GM18502 (cell line): Measurements from ENCODE around the gene NCOA7.
A peak's percentile ranks its signal among the peaks of the same experiment; 100 is the strongest.
"Not testable (repeated sequence)": the region's sequence is repeated elsewhere in the genome, so short reads cannot be mapped to it uniquely, and the experiment has no call there.

Experiments used
- ATAC-seq: cut with Tn5 transposase; IDR thresholded peaks from one replicate; pipeline ENCODE4 v1.9.1; 2021; ENCODE audit warnings: mild to moderate bottlenecking; ENCODE audit not compliant: unreplicated experiment, poor library complexity

The NCOA7 gene

DNA sequence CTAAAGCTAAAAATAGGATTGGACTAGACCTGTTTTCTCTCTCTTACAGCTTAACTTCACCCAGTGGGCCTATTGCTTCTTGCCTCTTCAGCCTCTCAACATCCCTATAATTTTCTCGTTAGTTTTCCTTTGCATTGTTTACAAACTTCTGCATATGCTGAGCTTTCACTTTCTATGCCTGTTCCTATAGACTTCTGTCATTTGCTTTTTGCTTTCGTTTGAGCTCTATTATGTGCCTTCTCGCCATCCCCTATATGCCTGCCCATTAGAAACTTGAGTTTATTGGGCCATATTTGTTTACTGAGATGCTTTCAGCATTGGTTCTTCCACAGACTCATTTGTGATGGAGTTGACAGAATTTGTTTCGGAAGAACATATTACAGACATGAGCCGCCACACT, 40.9 kb downstream of the NCOA7 start:
- ATAC-seq: no peak

DNA sequence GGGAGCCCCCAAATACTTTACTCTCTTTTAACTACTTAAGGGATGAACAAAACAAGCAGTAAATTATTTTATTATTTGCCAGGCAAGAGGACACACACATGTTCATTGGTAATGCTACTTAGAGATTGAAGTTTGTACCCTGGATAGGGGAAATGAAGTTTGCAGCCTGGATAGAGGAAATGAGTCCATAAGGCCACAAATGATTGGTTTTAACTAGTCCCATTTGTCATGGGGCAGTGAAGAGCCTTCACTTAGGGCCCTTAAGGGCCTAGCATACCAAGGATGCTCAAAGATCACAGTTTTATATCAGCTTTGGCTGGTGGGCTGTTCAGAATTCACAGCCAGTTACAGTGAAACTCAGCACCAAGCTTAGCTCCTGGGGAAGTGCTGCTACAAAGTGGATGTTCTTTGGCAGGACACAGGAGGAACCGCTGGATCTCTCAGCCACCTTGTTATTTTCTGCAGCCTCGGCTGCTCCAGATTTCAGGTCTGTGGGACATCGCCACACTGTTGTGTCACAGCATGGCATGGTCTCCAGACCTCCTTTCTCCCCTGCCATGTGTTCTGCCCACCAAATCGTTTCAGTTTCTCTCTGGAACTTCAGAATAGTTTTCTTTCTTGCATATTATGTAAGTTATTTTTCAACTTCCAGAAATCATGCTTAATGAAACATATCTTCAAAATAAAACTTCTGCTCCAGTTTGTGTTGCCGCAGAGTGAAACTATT, 41.8 kb downstream of the NCOA7 start:
- ATAC-seq: no peak

DNA sequence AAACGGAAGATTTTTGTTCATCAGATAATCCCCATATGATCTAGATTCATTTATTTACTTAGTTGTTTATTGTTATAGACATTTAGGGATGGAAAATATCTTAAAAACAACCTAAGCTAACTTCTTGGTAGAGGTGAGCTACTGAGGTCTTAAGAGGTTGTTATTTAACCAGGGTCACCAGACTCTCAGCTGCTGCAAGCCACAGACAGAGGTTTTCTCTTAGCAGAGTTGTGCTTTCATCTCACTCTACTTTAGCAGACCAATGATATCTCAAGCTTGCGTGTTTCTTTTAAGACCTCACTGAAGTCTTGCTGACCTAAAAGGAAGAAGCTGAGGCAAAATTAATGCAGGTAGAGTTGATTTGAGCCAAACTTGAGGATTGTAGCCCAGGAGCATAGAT, 43.6 kb downstream of the NCOA7 start:
- ATAC-seq: peak; percentile 47

DNA sequence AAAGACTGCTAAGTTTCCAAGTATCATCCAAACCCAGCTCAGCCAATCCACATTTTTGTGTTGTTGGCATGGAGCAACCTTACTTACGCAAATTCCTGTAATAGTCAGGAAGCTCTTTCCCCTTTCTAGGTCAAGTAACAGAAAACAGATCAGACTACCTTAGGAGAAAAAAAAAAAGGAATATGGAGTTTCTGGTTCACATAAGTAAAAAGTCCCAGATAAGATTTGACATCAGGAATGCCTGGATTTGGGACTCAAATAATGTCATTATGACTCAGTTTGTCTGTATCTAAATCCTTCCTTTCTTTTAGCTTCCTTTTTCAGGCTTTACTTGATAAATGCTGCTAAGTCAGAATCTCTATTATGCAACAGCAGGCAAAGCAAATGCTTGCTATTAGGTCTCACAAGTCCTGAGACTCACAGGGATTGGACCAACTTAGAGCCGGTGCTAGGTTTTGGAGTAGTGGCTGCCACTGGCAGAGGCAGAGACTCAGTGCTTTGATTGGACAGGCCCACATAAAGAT, 44.5 kb downstream of the NCOA7 start:
- ATAC-seq: no peak

DNA sequence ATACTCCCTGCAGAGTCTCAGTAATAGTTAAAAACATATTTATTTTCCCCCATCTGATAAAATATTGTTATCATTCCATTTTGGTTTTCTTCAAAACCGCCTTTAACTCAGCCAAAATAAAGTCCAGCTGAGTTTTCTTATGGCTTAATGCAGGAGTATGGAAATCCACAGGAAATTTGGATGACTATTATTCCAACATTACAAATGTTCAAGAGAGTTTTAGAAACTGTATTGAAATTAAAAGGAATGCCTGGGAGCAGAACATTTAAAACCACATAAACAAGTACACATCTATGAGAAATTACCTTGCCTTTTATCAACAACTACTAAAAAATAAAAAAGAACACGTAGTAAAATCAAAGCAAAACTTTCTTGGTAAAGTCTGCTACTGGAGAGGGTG, 45.7 kb downstream of the NCOA7 start:
- no peak for ATAC-seq

DNA sequence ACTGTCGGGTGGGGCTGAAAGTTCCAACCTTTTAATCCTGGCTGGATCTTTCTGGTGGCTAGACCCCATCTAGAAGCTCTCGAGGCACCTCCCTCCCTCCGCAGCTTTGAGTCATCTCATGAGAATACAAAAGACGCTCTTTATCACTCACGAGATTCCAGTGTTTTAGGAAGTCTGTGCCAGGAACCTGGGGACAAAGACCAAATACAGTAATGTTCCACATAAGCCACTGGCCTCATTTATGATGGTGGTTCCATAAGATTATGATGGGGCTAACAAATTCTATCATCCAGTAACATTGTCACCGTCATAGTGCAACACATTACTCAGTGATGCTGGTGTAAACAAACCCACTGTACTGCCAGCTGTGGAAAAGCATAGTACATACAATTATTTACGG, 48.7 kb downstream of the NCOA7 start:
- ATAC-seq: no peak

DNA sequence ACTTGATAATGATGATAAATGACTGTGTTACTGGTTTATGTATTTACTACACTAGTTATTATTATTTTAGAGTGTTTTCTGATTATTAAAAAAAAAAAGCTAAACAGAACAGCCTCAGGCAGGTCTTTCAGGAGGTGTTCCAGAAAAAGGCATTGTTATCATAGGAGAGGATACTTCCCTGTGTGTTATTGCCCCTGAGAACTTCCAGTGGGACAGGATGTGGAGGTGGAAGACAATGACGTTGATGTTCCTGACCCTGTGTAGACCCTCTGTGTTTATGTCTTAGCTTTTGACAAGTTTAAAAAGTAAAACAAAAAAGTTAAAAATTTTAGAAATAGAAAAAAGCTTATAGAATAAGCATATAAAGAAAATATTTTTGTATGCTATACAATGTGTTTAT, 49.1 kb downstream of the NCOA7 start:
- no peak for ATAC-seq

DNA sequence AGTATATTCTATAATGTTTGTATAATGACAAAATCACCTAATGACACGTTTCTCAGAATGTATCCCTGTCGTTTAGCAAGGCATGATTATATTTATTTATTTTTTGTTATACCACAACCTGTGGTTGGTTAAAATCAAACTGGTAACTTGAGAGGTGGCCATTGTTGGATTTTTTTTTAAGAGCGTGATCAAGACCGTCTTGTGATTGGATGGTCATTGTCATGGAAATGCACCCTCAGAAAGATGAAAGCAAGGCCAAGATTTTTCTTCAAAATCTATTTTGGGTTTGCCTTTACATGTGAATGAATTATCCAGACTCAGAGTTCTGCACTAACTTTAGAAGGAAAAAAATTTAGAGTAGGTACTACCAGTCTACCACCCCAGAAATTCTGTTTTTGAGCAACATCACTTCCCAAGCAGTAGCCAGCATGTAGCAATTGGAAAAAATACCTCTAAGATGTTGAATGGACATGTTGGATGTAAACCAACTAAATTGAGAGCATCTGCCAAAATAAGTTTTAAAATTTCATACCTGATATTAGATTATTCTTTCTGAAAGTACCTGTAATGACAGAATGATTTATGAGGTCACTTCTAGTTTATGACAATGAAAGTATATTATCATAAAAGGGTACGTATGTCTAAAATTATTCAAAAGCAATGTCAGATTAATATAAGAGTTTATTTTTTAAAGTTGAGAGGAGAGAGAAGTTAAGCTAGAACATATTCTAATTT, 50.8 kb downstream of the NCOA7 start:
- ATAC-seq: no peak

DNA sequence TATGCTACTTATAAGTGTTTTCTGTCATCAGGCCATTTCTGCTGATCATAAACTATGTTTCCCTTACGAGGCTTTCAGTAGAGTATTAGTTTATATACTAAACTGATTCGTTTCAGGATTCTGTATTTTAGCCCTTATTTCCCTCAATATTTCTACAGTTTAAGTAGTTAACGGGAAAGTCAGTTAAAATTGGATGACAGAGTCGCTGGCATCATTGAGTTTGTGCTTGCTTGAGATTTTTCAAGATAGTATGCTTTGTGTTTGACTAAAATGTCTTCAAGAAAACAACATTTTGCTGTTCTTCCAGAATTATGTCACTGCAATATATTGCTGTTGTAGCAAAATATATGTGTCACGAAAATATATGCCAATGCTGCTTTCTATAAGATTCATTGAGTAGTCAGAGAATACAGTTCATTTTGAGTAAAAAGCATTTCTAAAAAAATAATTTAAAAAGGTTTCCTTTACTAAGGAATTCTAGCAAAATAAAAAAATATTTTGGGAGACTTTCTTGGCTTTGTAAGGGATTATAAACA, 51.4 kb downstream of the NCOA7 start:
- no peak for ATAC-seq

DNA sequence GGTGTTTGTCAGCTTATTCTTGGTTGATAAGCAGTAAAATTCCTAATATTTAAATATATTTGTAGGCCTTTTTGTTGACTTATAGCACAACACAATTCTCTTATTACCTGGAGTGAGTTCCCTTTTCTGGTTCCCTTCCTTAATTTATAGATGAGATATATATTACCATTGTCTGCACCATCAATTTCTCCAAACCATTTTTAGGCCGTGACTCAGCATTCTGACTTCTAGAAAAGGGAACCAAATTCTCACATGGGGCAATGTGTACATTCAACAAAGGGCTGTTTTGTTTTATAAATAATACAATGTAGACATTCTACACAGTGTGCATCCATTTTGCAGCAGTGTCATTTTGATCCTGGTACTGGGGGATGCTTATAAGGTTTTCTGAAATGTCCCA, 52.8 kb downstream of the NCOA7 start:
- no peak for ATAC-seq

DNA sequence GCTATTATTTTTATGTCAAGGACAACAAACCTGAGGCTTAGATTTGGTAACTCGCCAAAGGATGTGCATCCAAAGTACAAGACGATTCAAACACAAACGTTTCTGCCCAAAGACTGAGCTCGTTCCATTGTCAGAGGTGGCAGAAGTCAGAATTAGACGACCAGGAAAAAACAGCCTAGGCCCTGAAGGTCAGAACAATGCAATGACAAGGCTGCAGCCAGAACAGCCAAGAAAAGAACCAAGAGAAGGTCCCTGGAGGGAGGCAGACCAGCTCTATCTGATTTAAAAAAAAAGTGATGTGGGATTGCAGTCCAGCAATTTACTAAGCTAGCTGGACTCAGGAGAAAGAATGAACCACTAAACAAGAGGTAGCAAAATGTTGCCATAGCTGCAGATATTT, 54.2 kb downstream of the NCOA7 start:
- ATAC-seq: no peak

DNA sequence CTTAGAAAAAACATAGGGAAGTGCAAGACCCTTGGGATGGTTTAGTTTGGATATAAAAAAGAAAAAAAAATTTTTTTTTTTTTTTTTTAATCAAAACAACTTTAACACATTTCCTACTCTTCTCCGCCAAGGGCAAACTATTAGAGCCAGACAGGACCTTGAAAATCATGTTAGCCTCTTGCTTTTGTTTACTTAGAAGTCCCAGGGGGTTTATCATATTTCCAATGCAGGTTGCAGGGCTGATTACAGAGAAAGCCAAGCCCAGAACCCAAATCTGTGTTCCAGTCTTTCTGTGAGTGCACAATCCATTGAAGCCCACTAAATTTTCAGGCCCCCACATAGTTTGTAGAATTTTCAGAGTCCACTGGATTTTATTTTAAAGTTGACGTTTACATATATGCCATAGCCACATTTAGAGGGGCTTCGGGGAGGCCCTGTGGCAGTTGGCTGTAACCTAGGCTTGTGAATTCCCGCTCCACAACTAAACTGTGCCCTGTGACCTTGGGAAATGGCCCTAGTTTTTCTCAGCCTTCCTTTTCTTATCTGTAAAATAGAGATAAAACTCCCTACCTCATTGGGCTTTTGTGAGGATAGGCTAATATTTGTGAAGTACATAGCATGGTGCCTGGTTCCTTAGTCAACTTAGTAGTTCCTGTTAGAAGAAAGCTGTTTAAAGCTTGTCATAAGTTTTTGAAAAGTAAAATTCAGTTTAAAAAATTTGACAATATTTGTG, 55.7 kb downstream of the NCOA7 start:
- no peak for ATAC-seq

DNA sequence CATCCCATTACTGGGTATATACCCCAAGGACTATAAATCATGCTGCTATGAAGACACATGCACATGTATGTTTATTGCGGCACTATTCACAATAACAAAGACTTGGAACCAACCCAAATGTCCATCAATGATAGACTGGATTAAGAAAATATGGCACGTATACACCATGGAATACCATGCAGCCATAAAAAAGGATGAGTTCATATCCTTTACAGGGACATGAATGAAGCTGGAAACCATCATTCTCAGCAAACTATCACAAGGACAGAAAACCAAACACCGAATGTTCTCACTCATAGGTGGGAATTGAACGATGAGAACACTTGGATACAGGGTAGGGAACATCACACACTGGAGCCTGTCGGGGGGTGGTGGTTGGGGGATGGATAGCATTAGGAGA, 57.5 kb downstream of the NCOA7 start:
- ATAC-seq: not testable (repeated sequence)

DNA sequence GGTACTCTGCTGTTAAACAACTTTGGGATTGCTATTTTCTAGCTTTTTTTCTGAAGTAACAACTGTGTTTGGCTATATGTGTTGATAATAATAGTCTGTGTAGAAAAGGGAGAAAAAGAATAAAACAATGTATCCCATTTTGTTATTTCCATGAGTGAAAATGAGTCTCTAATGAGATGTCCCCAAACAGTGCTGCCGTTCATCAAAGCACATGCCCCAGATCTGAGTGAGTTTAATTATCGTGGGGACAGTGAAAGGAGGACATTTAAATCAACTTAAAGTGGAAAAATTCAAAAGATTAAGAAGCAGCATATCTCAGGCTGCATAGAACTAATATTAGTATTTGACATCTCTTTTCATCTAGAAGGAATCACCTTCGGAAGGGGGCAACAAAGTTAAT, 59.6 kb downstream of the NCOA7 start:
- no peak for ATAC-seq

DNA sequence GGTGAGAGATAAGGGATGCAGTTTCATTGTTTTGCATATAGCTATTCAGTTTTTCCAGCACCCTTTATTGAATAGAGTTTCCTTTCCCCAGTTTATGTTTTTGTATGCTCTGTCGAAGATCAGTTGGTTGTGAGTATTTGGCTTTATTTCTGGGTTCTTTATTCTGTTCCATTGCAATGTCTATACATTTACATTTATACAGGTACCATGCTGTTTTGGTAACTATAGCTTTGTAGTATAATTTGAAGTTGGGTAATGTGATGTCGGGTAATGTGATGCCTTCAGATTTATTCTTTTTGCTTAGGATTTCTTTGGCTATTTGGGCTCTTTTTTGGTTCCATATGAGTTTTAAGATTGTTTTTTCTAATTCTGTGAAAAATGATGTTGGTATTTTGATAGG, 61.8 kb downstream of the NCOA7 start:
- no peak for ATAC-seq

DNA sequence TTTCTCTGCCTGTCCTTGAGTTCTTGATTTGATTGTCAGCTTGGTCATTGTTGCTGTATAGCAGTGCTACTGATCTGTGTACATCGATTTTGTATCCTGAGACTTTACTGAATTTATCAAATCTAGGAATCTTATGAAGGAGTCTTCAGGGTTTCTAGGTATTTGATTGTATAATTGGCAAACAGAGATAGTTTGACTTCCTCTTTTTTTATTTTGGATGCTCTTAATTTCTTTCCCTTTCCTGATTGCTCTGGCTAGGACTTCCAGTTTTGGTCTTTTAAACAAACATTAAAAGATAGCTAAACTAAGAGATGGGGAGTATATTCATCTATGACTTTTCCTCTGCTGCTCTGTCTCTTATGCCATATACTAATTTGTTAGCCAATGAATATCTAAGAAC, 62.4 kb downstream of the NCOA7 start:
- ATAC-seq: no peak

DNA sequence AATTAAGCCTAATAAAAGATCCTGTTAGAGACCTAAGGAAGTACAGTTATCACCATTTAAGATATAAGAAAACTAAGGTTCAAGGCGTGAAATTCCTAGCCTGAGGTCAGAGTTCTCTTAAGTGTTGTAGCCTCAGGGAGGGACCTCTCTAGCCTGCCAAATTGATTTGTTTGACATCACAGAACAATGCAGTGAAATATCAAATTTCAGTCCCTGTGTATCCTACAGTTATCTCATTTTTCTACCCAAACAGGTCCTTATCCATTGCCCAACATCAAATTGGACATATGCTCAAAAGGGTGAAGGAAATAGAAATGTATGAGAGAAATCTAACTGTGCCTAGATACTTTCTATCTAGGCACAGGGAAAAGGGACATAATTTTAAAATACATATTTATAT, 63.0 kb downstream of the NCOA7 start:
- ATAC-seq: no peak

DNA sequence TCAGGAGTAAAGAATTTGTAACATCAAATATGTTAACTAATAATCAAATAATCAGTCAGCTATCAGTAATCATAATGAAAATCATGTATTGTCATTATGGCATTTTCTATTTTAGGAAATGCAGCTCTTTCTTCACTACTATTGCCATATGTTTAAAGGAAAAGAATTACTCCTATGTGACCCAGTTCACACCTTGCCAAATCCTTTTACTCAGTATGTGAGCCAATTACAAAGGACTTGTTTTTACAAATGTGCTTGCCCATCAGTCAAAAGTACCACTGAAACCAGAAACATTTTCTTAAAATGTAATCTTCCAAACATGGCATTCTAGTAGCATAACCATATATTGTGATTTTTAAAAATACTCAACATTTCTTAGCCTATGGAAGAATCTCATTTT, 63.6 kb downstream of the NCOA7 start:
- no peak for ATAC-seq

DNA sequence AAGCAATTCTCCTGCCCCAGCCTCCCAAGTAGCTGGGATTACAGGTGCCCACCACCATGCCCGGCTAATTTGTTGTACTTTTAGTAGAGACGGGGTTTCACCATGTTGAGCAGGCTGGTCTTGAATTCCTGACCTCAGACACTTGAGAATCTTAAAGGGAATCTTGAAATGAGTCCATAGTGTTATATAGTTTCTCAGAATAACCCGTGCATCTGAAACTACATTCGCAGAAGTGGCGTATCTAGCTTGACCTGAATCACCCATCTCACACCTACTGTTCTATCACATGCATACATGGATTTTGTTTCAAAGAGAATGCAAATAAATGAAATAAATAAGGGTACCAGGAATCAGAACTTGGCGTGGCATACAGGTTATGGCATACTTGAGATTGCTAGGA, 65.0 kb downstream of the NCOA7 start:
- ATAC-seq: no peak

DNA sequence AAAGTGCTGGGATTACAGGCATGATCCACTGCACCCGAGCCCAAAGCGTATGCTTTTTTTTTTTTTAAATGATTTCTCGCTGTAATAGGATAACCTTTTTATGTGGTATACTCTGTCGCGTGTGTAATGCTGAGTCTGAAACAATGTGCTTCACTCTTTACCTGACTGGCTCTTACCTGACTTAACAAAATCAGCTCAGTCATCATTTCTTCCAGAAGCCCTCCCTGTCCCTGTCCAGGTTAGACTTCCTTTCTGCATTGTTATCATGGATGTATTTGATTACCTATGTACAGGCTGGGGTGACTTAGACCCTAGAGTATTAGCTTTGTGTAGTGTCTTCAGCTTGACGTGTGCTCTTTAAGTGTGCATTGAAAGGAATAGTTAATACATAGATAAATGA, 67.1 kb downstream of the NCOA7 start:
- no peak for ATAC-seq
